ENCODE results near the gene CNTRL.

- TF ChIP-seq EZH2 (IDR thresholded peaks at IDR 0.05; ENCODE audit: low read length, missing control alignments): no peak
- TF ChIP-seq, protein P1, sequence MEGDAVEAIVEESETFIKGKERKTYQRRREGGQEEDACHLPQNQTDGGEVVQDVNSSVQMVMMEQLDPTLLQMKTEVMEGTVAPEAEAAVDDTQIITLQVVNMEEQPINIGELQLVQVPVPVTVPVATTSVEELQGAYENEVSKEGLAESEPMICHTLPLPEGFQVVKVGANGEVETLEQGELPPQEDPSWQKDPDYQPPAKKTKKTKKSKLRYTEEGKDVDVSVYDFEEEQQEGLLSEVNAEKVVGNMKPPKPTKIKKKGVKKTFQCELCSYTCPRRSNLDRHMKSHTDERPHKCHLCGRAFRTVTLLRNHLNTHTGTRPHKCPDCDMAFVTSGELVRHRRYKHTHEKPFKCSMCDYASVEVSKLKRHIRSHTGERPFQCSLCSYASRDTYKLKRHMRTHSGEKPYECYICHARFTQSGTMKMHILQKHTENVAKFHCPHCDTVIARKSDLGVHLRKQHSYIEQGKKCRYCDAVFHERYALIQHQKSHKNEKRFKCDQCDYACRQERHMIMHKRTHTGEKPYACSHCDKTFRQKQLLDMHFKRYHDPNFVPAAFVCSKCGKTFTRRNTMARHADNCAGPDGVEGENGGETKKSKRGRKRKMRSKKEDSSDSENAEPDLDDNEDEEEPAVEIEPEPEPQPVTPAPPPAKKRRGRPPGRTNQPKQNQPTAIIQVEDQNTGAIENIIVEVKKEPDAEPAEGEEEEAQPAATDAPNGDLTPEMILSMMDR (conservative IDR thresholded peaks at IDR 0.05 in 1 of 2, IDR thresholded peaks at IDR 0.05 in 1 of 2; ENCODE audit: low read depth in 1 of 2, low read length in 2 of 2): no peak
Observed at GRCh38 chr9:121189006-121189405, 114.3 kb downstream of the CNTRL start.
